ENCODE data around the gene STOML1.

The STOML1 gene

DNA sequence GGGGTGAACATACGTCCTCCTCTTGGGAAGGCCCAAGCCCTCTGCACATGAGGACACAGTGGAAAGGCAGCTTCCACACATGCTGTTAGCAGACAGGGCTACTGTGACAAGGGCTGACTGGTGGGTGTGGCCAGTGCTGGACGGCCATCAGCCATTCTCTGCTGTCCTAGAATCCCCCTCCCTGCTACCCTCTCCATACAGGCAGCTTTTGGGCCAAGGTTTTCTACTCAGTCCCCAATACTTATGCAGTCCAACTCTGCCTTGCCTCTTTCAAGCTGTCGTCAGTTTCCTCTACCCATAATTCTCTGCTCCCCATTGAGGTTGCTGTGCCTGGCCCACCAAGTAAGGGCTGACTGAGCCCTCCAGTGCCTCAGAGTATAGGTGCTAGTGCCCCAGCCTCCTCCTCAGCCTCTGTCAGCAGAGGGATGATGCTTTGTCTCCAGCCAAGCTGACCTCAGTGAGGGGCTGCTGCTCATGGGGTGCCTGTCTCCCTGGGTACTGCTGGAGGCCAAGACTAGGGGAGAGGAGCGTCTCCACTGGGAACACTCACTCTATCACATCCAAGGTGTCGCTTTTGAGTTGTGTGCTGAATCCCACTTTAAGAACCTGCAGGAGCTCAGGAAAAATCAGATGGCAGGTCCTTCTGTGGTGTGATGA lies 63.0 kb downstream of the STOML1 start:
- DNase-seq (ENCODE audit: low read depth) = no peak

All from stimulated activated CD8-positive, alpha-beta memory T cell treated with anti-CD3 and anti-CD28 coated beads, Interleukin-15, amount 100 ng/mL, for 24 hours (primary cell).